HEK293 (cell line): Measurements from ENCODE around the gene NAMPT.
"Not testable (repeated sequence)": the region's sequence is repeated elsewhere in the genome, so short reads cannot be mapped to it uniquely, and the experiment has no call there.

Experiments used
- CTCF ChIA-PET: fragments of 350-600 bp; formaldehyde crosslinking; extraction: SDS; loops from one replicate; lab custom pipeline; 2021; ENCODE audit warnings: antibody characterized with exemption; lab: Yijun Ruan, JAX
- POLR2A ChIA-PET: fragments of 300-600 bp; formaldehyde crosslinking; extraction: SDS; loops from one replicate; lab custom pipeline; 2020; ENCODE audit warnings: antibody characterized with exemption, inconsistent platforms; lab: Yijun Ruan, JAX
- H3K27ac ChIP-seq: fragments of 200-500 bp; sonication (Bioruptor generic); 2 replicates; pipeline ENCODE4 v1.5.1; 2014; ENCODE audit warnings: low read depth, low read length, control low read depth, inconsistent platforms; ENCODE audit errors: extremely low read depth
- H3K36me3 ChIP-seq, 2 experiments: fragments of 200-500 bp in 1 of 2; sonication (Bioruptor generic) in 1 of 2; 1 replicate in 1 of 2; 2 replicates in 1 of 2; pipeline ENCODE4 v1.5.1; 2014 to 2017; ENCODE audit warnings: inconsistent platforms in 2 of 2, low read length in 2 of 2; ENCODE audit not compliant: control insufficient read depth in 2 of 2, insufficient read depth in 1 of 2
- H3K4me1 ChIP-seq: fragments of 200-500 bp; sonication (Bioruptor generic); 2 replicates; pipeline ENCODE4 v1.5.1; 2014; ENCODE audit warnings: mild to moderate bottlenecking, low read length, inconsistent platforms; ENCODE audit not compliant: control insufficient read depth, insufficient read depth
- H3K4me3 ChIP-seq: 2 replicates; pipeline ENCODE4 v1.5.1; 2011; ENCODE audit warnings: low read depth, mild to moderate bottlenecking, control low read depth, low read length, moderate library complexity
- H3K9me3 ChIP-seq: fragments of 200-500 bp; sonication (Bioruptor generic); 2 replicates; pipeline ENCODE4 v1.5.1; 2014; ENCODE audit warnings: low read depth, low read length, inconsistent platforms; ENCODE audit not compliant: control insufficient read depth, insufficient read depth
- GLI2 ChIP-seq: fragments of 450-650 bp; formaldehyde crosslinking; IDR thresholded peaks from 2 replicates; pipeline ENCODE4; 2017; ENCODE audit warnings: missing biosample characterization, missing genetic modification characterization, low read depth, borderline replicate concordance
- KLF1 ChIP-seq: fragments of 450-650 bp; formaldehyde crosslinking; IDR thresholded peaks from 2 replicates; pipeline ENCODE4 v1.5.1; 2016; ENCODE audit warnings: missing biosample characterization, missing genetic modification characterization
- KLF7 ChIP-seq: fragments of 450-650 bp; formaldehyde crosslinking; IDR thresholded peaks from 2 replicates; pipeline ENCODE4 v1.5.1; 2016; ENCODE audit warnings: missing biosample characterization, missing genetic modification characterization, borderline replicate concordance
- ZIC2 ChIP-seq: fragments of 450-650 bp; formaldehyde crosslinking; IDR thresholded peaks from 2 replicates; pipeline ENCODE4 v1.5.1; 2016; ENCODE audit warnings: missing biosample characterization, missing genetic modification characterization
- ZNF140 ChIP-seq: fragments of 450-650 bp; formaldehyde crosslinking; IDR thresholded peaks from 2 replicates; pipeline ENCODE4 v1.5.1; 2016; ENCODE audit warnings: missing biosample characterization, missing genetic modification characterization
- ZNF19 ChIP-seq: fragments of 450-650 bp; formaldehyde crosslinking; IDR thresholded peaks from 2 replicates; pipeline ENCODE4; 2016; ENCODE audit warnings: missing biosample characterization, missing genetic modification characterization, low read depth
- ZNF214 ChIP-seq: fragments of 450-650 bp; formaldehyde crosslinking; IDR thresholded peaks from 2 replicates; pipeline ENCODE4 v1.5.1; 2017; ENCODE audit warnings: missing biosample characterization, mild to moderate bottlenecking, missing genetic modification characterization, borderline replicate concordance
- ZNF548 ChIP-seq: fragments of 450-650 bp; formaldehyde crosslinking; IDR thresholded peaks from 2 replicates; pipeline ENCODE4 v1.5.1; 2016; ENCODE audit warnings: missing biosample characterization, missing genetic modification characterization
- ZNF600 ChIP-seq: fragments of 450-650 bp; formaldehyde crosslinking; IDR thresholded peaks from 2 replicates; pipeline ENCODE4 v1.5.1; 2016; ENCODE audit warnings: missing biosample characterization, missing genetic modification characterization
- ZNF654 ChIP-seq: fragments of 450-650 bp; formaldehyde crosslinking; IDR thresholded peaks from 2 replicates; pipeline ENCODE4 v1.5.1; 2016; ENCODE audit warnings: low read depth, missing biosample characterization, missing genetic modification characterization
- TF ChIP-seq, protein P1 (sequence below): fragments of 450-650 bp; formaldehyde crosslinking; IDR thresholded peaks from 2 replicates; pipeline ENCODE4 v1.5.1; 2016; ENCODE audit warnings: missing biosample characterization, missing genetic modification characterization, borderline replicate concordance

The NAMPT gene

GRCh38 chr7:106216517-106216922 is 68.3 kb downstream of the NAMPT start (continued):
- no peak for TF ChIP-seq ZNF214
- TF ChIP-seq GLI2: no peak
- TF ChIP-seq ZNF600: 0 out of 2 replicates have a peak, but pooled peaks have one; percentile 17
- TF ChIP-seq, protein P1, sequence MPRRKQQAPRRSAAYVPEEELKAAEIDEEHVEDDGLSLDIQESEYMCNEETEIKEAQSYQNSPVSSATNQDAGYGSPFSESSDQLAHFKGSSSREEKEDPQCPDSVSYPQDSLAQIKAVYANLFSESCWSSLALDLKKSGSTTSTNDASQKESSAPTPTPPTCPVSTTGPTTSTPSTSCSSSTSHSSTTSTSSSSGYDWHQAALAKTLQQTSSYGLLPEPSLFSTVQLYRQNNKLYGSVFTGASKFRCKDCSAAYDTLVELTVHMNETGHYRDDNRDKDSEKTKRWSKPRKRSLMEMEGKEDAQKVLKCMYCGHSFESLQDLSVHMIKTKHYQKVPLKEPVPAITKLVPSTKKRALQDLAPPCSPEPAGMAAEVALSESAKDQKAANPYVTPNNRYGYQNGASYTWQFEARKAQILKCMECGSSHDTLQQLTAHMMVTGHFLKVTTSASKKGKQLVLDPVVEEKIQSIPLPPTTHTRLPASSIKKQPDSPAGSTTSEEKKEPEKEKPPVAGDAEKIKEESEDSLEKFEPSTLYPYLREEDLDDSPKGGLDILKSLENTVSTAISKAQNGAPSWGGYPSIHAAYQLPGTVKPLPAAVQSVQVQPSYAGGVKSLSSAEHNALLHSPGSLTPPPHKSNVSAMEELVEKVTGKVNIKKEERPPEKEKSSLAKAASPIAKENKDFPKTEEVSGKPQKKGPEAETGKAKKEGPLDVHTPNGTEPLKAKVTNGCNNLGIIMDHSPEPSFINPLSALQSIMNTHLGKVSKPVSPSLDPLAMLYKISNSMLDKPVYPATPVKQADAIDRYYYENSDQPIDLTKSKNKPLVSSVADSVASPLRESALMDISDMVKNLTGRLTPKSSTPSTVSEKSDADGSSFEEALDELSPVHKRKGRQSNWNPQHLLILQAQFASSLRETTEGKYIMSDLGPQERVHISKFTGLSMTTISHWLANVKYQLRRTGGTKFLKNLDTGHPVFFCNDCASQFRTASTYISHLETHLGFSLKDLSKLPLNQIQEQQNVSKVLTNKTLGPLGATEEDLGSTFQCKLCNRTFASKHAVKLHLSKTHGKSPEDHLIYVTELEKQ (tag by site-specific recombination): no peak
- no peak for TF ChIP-seq ZNF19 (tag by site-specific recombination)
- no peak for TF ChIP-seq ZNF654 (tag by site-specific recombination)

DNA sequence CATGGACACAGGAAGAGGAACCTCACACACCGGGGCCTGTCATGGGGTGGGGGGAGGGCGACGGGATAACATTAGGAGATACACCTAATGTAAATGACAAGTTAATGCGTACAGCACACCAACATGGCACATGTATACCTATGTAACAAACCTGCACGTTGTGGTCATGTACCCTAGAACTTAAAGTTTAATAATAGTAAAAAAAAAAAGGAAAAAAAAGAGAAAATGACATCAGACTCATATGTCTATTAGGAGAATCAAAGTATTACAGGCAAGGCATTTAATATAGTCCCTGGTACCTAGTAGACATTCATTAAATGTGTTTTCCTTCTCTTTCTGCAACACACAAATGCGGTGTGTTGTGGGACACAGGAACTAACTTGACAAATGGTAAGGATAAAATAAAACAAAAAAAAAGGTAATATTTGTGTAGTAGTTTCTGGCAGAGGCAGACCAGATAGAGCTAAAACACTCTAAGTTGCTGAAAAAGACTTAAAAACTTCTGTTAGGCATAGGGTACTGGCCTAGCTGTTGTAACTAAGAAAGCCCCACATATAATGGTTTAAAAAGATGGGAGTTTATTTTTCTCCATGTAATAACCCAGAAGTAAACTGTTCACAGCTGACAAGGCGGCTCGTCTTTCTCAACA is 68.8 kb downstream of the NAMPT start:
- no peaks in the 10 kb centered on the region for H3K9me3 ChIP-seq
- H3K27ac ChIP-seq: no peak overlapping the region
- ChIA-PET POLR2A (interaction anchor here (2.1 kb wide), 1 partner anchor 69 kb away, joined by 15 read pairs; the partner anchor contains the start of gene NAMPT), CTCF (interaction anchor here (0.6 to 1.3 kb wide), 2 partner anchors 16 to 46 kb away, joined by 3 to 4 read pairs; no protein-coding TSS in a partner anchor)
- H3K4me3 ChIP-seq: no peak overlapping the region
- H3K36me3 ChIP-seq: no peaks in the 10 kb centered on the region
- no peak for TF ChIP-seq KLF7 (tag by site-specific recombination)
- no peak for TF ChIP-seq KLF1 (tag by site-specific recombination)
- no peak for TF ChIP-seq ZNF140 (tag by site-specific recombination)
- TF ChIP-seq, all 188 proteins: peak for 0
- 0 out of 2 replicates have a peak, but pooled peaks cover 3% of the 10 kb centered on the region for H3K4me1 ChIP-seq

DNA sequence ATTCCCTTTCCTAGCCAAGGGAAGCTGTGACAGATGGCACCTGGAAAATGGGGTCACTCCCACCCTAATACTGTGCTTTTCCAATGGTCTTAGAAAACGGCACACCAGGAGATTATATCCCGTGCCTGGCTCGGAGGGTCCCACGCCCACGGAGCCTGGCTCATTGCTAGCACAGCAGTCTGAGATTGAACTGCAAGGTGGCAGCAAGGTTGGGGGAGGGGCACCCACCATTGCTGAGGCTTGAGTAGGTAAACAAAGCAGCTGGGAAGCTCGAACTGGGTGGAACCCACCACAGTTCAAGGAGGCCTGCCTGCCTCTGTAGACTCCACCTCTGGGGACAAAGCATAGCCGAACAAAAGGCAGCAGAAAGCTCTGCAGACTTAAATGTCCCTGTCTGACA is 75.8 kb downstream of the NAMPT start:
- H3K4me1 ChIP-seq, H3K27ac ChIP-seq, POLR2A ChIA-PET, H3K36me3 ChIP-seq, H3K4me3 ChIP-seq, H3K9me3 ChIP-seq, CTCF ChIA-PET: not testable (repeated sequence)

GRCh38 chr7:106206826-106207541 is 77.8 kb downstream of the NAMPT start:
- ChIA-PET POLR2A (no interaction called here), CTCF (interaction anchor here (0.6 kb wide), 1 partner anchor 240 kb away, joined by 4 read pairs; no protein-coding TSS in a partner anchor)
- no peak overlapping the region for H3K27ac ChIP-seq
- H3K4me1 ChIP-seq: no peaks in the 10 kb centered on the region
- H3K36me3 ChIP-seq: no peaks in the 10 kb centered on the region
- no peaks in the 10 kb centered on the region for H3K9me3 ChIP-seq
- H3K4me3 ChIP-seq: no peak overlapping the region
- TF ChIP-seq ZNF548 (tag by site-specific recombination) (no peak), ZIC2 (tag by site-specific recombination) (peak; percentile 40; the same call in 1 of the 2 replicates)
